ENCODE results near the gene FBXO7.

The FBXO7 gene

GRCh38 chr22:32533265-32534111 is 58.9 kb downstream of the FBXO7 start:
- TF ChIP-seq CTCF (IDR thresholded peaks at IDR 0.05) = no peak

DNA sequence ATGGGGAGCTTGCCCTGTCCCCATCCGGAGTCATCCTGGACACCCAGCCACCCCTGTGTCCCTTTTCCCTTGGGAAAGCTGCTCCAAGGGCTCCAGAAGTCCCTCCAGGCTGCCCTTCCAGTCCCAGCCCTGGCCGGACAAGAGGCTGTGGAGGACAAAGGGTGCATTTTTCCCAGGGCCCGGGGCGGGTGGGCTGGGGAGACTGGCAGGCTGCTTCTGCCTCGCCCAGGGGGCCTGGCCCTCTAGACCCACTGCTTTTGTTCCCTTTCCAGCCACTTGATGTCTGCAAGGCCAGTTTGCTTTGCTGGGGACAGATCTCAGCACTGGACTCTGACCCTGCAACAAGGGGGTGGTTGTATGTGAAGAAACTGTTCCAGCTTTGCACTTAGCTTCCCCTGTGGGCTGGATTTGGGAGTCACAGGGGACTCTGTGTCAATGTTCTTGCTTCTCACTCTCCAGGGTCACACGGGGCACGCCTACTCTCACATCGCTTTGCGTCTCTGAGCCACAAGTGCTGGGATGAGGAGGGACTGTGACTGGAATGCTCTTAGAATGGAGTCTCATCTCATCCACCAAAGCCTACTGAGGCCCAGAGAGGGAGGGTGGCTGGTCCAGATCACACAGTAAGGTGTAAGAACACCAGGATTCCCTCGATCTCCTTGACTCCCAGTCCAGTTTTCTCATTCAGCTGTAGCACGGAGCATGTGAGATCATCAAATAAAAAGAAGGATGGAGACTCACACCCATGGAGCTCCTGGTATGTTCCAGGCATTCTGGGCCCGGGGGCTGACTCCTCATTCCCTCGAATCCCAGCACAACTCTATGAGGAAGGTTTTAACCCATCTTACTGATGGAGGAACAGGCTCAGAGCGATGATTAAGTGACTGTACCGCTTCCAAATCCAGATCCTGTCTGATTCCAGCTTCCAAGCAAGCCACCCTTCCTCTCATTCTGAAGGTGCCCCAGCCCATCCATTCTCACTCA is 59.9 kb downstream of the FBXO7 start:
- no peak for TF ChIP-seq CTCF (IDR thresholded peaks at IDR 0.05)

- no peak for TF ChIP-seq CTCF (IDR thresholded peaks at IDR 0.05)
Measured at GRCh38 chr22:32535531-32536190, 61.0 kb downstream of the FBXO7 start.

DNA sequence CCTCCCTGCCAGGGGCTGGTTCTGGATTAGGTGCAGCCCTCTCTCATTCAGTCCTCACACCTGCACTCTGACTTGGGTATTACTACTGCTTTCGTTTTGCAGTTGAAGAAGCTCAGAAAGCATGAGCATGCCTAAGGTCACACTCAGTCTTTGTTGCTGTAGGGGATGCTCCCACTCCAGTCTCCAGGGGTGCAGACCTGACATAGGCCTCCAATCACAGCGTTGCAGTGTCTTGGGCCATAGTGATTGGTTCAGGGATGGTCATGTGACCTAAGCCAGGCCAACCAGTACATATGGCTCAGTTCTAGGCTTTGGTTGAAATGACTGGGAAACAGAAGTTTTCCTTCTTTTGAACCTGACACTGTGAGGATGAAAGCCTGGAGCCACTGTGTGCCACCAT is 61.7 kb downstream of the FBXO7 start:
- TF ChIP-seq CTCF (IDR thresholded peaks at IDR 0.05) = no peak

GRCh38 chr22:32538521-32538920 is 63.9 kb downstream of the FBXO7 start:
- no peak for TF ChIP-seq CTCF (IDR thresholded peaks at IDR 0.05)

GRCh38 chr22:32539631-32540421 is 65.2 kb downstream of the FBXO7 start:
- TF ChIP-seq CTCF (IDR thresholded peaks at IDR 0.05) = no peak
